Measurements from ENCODE around the gene TPPP3. TPM values are rescaled to one million over a fixed set of nuclear protein-coding genes. Genes with fewer than 3 reads are reported as not detected.

Gene TPPP3
- total RNA-seq, 1 donor from 2014 or later, result 3.7 TPM

GRCh38 chr16:67403976-67404555, 10.8 kb upstream of the TPPP3 start:
- ATAC-seq, result peak; percentile 28

GRCh38 chr16:67400901-67401300, 7.6 kb upstream of the TPPP3 start:
- no peak for ATAC-seq

DNA sequence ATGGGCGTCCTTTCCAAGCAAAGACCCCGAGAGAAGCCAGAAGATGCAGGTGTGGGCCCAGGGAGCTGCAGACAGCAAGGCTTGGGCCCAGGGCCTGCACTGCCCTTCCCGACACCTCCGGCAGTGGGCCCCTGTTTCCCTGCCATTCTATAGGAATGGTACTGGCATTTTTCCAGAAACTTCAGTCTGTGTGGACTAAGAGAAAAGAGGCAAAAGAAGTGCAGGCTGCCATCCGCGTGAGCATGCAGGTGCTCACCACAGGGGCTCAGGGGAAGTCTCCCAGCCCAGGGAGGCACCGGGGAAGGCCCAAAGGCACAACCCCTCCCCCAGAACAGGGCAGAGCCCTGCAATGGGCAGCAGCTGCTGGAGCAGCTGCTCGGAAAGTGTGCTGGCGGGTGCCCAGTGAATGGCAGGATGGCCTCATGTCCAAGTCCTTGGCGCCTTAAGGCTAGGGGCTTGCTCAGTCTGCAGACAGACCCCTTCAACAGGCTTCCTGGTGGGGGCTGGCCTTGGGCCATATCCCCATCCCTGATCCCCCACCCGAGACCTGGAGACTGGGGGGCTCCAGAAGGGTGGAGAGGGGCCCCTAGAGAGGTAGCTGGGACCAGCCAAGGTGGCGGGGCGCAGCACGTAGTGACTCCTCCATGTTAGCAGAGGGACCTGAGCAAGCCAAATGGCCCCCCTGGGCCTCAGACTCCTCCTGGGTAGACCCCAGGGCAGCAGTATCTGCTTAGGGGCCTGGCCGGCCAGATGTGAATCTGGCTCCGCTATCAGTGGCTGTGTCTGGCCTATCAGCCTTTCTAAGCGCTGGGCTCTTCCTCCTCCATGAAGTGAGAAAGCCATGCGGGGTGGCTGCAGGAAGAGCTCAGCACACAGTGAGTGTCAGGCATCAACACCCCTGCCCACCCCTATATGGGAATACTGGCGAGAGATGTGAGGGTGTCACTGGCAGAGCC, 6.7 kb upstream of the TPPP3 start:
- no peak for ATAC-seq

GRCh38 chr16:67399218-67399733, 6.0 kb upstream of the TPPP3 start:
- no peak for ATAC-seq

- no peak for ATAC-seq
Measured at GRCh38 chr16:67398546-67399217, 5.4 kb upstream of the TPPP3 start.

DNA sequence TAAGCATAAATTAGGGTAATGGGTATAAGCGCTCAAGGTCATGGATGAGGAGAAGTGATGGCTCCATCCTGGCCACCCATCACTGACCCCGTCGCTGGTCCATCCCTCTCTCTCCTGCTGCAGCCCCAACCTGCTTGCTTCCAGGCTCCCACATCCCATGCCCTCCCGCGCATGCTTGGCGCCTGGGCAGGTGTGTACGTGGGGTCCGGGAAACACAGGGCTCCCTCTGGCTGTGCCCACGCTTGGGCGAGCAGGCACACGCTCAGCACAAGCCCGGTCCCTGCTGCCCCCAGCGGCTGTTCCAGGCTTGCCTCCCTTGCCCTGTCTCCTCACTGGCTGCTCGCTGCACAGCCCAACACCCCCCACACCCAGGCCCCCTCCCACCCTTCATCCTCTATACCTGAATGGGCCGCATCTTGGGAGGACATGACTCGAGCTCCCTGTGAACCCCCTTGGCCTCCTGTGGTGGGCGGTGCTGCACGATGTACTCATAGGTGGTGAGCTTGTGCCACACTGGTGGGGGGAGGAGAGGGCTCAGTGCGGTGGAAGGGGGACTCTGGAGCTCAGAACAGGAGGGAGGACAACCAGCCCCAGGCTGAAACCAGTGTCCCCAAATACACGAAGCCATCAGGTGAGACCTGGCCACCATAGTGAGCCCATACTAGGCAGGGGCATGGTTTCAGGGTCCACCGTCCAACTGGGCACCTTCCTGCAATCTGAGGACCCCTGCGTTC, 4.7 kb upstream of the TPPP3 start:
- peak; percentile 44 for ATAC-seq

DNA sequence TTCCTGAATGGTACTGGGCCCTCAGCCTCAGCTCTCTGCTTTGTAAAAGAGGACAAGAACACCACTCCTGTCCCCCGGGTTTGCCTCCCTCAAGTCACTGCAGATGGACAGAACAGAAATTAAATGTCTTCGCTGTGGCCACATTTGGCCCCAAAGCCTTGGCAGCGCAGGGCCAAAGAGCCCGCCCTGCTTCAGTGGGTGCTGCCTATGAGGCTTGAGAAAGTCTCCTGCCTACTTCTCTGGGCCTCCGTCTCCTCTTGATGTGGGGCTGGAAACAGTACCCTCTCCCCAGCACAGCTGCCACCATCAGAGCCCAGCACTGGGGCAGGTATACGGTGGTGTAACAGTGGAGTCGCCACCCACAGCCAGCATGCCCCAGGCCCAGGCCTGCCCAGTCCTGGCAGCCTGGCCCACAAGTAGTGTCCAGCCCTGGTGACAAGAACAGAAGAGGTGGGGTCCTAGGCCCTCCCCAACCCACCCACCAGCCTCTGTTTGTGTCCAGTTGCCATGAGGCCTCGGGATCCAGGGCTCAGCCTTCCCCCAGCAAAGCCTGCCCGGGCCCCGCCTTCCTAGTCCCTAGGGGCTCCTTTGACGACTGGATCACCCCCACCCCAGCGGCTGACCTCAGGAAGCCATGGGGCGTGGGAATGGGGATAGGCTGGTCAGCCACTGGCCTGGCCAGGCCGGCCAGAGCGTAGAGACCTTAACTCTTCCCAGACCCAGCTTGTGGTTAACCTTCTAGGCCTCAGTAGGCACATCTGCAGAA, 3.9 kb upstream of the TPPP3 start:
- ATAC-seq, result no peak

DNA sequence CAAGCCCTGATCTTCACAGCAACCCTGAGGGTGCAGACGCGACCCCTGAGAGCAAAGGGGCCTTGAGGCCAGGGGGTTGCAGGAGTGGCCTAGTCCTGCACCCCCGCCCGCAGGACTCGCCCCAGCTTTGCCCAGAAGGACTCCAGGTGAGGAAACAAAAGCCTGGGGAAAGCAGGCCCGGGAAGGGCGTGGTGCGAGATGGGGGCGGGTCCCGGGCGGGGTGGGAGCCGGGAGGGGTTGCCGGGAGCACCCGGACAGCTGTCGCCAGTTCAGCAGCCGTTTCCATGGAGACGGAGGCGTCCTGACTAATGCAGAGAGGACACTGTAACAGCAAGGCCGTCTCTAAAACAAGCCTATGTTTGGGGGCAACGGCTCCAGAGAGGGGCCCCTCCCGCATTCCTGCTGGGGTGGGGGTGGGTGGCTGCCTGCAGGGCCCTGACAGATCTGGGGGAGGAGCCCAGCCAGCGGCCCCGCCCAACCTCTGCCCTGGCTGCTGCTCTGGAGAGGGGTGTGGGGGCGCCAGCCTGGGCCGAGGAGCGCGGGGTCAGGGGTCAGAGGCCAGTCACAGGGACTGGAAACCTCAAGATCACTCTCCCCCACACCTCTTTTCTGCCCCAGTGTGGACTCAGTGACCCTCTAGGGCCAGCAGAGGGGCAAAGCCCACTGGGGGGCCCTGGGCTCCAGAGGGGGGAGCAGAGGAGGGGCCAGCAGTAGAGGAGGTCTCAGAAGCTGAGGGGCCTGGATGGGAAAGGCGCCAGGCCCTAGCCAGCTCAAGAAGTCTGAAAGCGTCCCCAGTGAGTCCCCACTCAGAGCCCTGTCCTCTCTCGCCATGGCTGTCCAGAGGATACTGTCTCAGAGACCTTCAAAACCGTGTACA, 3.1 kb upstream of the TPPP3 start:
- ATAC-seq, result peak; percentile 77

DNA sequence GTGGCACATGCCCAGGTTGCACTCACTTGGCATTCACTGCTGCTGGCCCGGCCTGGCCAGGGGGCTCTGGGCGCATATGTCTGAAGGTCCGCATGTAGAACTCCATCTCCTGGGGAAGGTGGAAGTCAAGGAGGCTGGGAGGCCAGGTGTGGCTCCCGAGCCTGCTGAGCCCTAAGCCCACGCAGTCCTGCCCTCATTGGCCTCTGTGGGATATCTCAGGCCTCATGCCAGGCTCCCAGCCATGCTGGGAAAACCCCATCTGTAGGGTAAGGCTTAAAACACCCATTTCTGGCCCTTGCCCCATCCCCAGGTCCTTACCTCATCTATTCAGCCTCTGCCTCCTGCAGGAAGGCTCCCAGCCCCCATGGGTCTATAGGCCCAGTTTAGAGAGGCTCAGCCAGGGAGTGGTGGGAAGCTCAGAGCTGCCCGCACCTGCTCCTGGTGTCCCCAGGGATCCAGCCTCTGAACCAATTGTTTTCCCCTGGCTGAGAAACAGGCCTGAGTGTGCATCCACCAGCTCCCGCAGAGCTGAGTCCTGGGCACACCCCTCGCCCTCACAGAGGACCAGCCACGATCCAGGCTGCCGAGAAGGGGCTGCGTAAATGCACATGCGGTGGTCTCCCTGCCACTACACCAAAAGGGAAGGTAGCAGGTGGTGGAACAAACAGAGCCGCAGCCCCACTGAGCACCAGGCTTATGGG, 2.3 kb upstream of the TPPP3 start:
- peak; percentile 6 for ATAC-seq

- no peak for ATAC-seq
Measured at GRCh38 chr16:67395105-67395457, 1.8 kb upstream of the TPPP3 start.

DNA sequence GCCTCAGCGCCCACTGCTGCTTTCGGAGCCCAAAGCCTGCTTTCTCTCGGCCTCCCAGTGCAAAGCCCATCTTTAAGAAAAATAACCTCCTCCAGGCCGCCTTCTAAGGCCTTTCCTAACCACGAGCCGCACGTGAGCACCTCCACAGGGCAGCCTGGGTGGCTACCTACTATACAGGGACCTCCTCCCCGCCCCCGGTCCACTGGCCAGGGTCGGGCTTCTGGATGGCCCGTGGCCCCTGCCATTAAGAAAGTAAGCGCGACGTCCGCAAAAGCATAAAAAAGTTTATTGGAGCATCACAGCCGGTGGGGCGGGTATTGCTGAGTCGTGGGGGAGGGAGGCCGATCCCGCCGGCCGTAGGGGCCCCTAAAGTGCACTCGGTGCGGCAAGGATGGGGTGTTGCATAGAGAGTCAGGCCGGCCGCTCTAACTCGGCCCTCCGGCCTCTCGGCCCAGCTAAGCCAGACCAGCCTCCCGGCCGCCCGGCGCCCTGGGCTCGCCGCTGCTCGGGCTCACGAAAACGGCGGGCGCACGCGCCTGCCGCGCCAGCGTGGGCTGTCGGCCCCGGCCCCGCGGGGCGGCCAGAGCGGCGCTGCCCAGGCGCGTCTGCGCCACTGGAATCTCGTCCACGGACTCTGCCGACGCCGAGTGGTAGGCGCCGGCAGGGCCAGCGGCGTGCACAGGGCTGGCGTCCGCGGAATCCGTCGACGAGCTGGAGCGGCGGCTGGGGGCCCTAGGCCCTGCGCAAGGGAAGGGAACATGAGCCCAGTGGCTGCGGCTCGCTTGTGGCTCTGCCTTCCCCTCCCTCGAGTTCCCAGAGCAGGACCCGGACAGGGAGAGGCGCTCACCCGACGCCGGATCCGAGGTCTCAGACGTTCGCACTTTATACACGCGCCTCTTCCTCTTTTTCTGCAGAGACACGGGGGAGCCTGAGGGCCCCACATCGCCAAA, 1.1 kb upstream of the TPPP3 start:
- no peak for ATAC-seq

DNA sequence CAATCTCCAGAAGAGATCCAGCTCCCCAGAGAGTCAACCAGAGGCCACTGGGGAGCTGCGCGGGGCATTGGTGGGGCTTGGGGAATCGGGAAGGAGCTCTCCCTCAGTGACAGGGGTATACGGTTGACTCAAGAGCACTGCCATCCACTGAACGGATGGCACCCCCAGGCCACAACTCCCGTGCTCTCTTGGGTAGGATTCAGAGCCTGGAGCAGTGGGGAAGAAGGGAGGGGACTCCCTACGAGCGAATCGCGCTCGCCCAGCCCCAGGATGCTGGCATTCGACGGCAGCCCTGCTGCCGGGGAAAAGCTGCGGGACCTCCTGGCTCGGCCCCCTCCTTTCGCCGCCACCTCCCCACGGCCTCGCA, 473 bp upstream of the TPPP3 start:
- no peak for ATAC-seq

- no peak for ATAC-seq
Measured at GRCh38 chr16:67392301-67393059, 818 bp downstream of the TPPP3 start.

- no peak for ATAC-seq
Measured at GRCh38 chr16:67391424-67392300, 1.6 kb downstream of the TPPP3 start.

- no peak for ATAC-seq
Measured at GRCh38 chr16:67390816-67391423, 2.4 kb downstream of the TPPP3 start.

- no peak for ATAC-seq
Measured at GRCh38 chr16:67389911-67390815, 3.1 kb downstream of the TPPP3 start.
